Memory B cell (primary cell): Measurements from ENCODE around the gene ZMIZ1.

Source experiments
- ATAC-seq: fragments of 150-1000 bp; cut with Tn5 transposase; 2 replicates; pipeline ENCODE4 v1.10.0; 2021; ENCODE audit warnings: low read depth, mild to moderate bottlenecking, moderate library complexity
- DNase-seq, 2 donors: peaks; one replicate each; pipeline ENCODE4 v3.0.0; 2022; ENCODE audit warnings: low spot score in 2 of 2
- H3K27ac Mint-ChIP-seq: one replicate; pipeline ENCODE4 v1.8.0; 2022; ENCODE audit warnings: mild to moderate bottlenecking, moderate library complexity, mixed read lengths
- H3K27me3 Mint-ChIP-seq: one replicate; pipeline ENCODE4 v1.8.0; 2022; ENCODE audit warnings: mixed read lengths
- H3K36me3 Mint-ChIP-seq: one replicate; pipeline ENCODE4 v1.8.0; 2022; ENCODE audit warnings: mild to moderate bottlenecking, mixed read lengths
- H3K4me1 Mint-ChIP-seq: one replicate; pipeline ENCODE4 v1.8.0; 2022; ENCODE audit warnings: mixed read lengths
- H3K4me3 Mint-ChIP-seq: one replicate; pipeline ENCODE4 v1.8.0; 2022; ENCODE audit warnings: mild to moderate bottlenecking, moderate library complexity, mixed read lengths
- H3K9me3 Mint-ChIP-seq: one replicate; pipeline ENCODE4 v1.8.0; 2022; ENCODE audit warnings: mixed read lengths

Gene ZMIZ1

GRCh38 chr10:79053481-79054202, 15.1 kb upstream of the ZMIZ1 start:
- ATAC-seq (no peak), DNase-seq (no peak)
- Mint-ChIP-seq H3K4me3 (no peak overlapping the region), H3K9me3 (no peaks in the 10 kb centered on the region), H3K27me3 (peaks cover 13% of the 10 kb centered on the region), H3K27ac (no peak overlapping the region), H3K4me1 (no peaks in the 10 kb centered on the region), H3K36me3 (no peaks in the 10 kb centered on the region)

DNA sequence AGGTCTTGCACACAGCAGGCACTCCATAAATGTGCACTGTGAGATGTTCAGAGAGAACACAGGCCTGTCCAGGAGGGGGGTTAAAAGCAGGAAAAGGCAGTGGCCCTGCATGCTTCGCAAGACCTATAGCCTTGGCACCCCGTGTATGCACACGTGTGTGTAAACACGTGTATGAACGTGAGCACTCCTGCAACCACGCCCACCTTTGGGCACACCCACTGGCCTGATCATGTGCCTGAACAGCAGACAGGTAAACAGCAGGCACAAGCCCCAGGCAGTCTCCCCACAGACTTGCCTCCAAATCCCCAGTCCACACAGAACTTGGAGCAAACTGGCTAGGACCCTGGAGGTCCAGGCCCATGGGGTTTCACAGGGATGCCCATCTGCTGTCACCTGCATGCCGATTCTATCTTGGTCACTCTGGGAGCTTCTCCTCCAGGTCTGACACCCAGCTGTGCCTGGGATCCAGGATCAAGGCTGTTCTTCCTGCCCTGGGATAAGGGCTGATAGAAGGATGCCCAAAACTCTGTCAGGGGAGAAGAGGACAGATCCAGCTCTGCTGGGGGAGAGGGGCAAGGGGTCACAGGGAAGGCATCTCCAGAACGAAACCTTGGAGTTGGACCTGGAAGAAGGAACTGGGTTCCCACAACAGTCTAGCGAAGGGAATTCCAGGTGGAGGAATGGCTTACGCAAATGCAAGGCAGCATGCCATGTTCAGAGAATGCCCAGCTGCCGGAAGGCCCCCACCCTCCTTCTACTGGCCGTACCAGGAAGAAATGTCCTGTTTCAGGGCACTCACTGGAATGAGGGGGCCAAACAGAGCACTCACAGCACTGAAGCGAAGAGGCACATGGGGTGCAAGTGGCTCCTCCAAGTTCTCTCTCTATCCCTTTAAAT, 14.3 kb upstream of the ZMIZ1 start:
- no peak for ATAC-seq
- Mint-ChIP-seq H3K4me1 (no peaks in the 10 kb centered on the region), H3K27me3 (peaks cover 15% of the 10 kb centered on the region), H3K9me3 (no peaks in the 10 kb centered on the region), H3K4me3 (no peak overlapping the region), H3K27ac (no peak overlapping the region), H3K36me3 (no peaks in the 10 kb centered on the region)
- DNase-seq = no peak

GRCh38 chr10:79055100-79055782, 13.5 kb upstream of the ZMIZ1 start:
- Mint-ChIP-seq H3K4me1 (no peaks in the 10 kb centered on the region), H3K36me3 (no peaks in the 10 kb centered on the region), H3K4me3 (no peak overlapping the region), H3K27me3 (peaks cover 16% of the 10 kb centered on the region), H3K27ac (no peak overlapping the region), H3K9me3 (no peaks in the 10 kb centered on the region)
- ATAC-seq (no peak), DNase-seq (no peak)

DNA sequence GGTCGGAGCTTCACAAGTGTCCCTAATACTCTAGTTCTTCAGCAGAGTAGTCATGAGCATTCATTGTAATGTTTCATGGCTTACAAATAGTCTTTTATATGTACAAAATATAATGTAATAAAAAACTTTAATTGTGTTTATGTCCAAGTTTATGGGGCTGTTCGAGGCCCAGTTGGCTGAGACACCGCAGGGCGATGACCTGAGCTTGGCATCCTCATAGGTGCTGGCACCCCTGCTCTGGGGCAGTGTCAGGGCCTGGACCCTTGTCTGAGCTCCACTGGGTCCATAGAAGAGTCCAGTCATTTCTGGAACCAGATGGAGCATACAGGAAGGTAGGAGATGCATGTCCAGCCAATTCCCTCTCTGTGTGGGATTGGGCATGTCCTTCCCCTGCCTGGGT, 12.9 kb upstream of the ZMIZ1 start:
- DNase-seq = no peak
- no peak overlapping the region for H3K4me3 Mint-ChIP-seq
- no peak for ATAC-seq
- no peaks in the 10 kb centered on the region for H3K9me3 Mint-ChIP-seq
- no peaks in the 10 kb centered on the region for H3K4me1 Mint-ChIP-seq
- no peak overlapping the region for H3K27ac Mint-ChIP-seq
- no peaks in the 10 kb centered on the region for H3K36me3 Mint-ChIP-seq
- H3K27me3 Mint-ChIP-seq = peaks cover 16% of the 10 kb centered on the region

- Mint-ChIP-seq H3K27ac (no peak overlapping the region), H3K36me3 (no peaks in the 10 kb centered on the region), H3K4me3 (no peak overlapping the region), H3K9me3 (no peaks in the 10 kb centered on the region), H3K4me1 (no peaks in the 10 kb centered on the region), H3K27me3 (peaks cover 16% of the 10 kb centered on the region)
- ATAC-seq (no peak), DNase-seq (no peak)
Observed at GRCh38 chr10:79056361-79056735, 12.4 kb upstream of the ZMIZ1 start.

DNA sequence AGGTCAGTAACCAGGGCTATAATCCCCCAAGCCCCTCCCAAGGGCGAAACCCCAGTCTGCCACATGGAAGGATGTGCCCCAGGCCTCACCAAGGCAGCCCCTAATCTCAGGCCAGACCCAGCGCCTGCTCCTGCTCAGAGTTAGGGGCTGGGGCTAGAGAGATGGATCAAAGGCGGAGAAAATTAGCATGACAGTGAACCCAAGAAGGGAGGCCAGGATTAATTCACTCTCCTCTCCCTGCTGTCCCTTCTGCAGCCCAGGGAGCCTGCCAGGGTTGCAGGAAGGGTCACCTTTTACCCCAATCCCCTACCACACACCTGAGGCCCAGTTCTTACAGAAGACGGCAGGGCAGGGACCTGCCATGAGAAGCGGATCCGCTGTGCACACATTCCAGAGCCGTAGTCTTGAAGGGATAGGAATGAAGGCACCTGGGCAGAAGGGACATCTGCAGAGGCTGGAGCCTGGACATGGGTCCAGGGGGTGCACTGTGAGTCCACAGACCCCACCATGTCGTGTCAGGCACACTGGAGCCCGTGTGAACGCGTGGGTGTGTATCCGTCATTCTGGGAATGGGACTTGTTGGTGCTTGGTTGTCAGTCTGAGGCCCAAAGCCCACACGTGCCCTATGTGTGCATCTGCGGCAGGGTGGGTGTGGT, 11.9 kb upstream of the ZMIZ1 start:
- DNase-seq = no peak
- ATAC-seq = no peak
- Mint-ChIP-seq H3K36me3 (no peaks in the 10 kb centered on the region), H3K4me1 (no peaks in the 10 kb centered on the region), H3K4me3 (no peak overlapping the region), H3K9me3 (no peaks in the 10 kb centered on the region), H3K27ac (no peak overlapping the region), H3K27me3 (peaks cover 15% of the 10 kb centered on the region)

DNA sequence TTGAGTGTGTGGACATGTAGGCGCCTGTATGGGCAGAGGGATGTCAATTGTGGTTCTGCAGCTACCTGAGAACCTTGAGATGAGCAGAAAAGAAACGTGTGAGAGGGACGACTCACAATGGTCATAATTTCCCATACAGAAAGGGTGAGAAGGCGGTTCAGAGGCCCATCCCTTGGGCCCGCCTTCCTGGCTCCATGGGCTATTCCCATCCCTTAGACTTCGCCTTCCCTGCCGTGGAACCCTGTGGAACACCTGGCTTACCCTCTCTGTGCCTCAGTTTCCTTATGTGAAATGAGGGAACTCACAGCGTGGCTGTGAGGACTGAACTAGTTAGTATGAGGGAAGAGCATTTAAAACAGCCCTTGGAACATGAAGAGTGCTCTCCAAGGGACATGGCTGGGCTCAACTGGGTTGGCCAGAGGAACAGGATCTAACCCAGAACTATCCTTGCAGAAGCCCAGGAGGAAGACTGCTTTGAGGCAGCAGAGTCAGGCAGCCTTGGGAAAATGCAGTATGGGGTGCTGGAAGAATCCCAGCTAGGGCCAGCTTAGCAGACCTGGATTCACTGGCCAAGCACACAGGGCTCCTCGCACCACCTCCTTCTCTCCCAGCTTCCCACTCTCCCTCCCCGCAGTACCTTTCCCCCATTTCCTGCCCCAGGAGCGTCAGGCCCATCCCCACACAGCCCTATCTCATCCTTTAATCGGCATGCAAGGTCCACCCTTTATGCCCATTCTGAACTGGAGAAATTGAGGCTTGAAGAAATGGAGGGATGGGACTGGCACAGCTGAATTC, 11.1 kb upstream of the ZMIZ1 start:
- Mint-ChIP-seq H3K9me3 (no peaks in the 10 kb centered on the region), H3K27ac (no peak overlapping the region), H3K36me3 (no peaks in the 10 kb centered on the region), H3K27me3 (peaks cover 17% of the 10 kb centered on the region), H3K4me1 (peaks cover under 1% of the 10 kb centered on the region), H3K4me3 (no peak overlapping the region)
- ATAC-seq = no peak
- no peak for DNase-seq

GRCh38 chr10:79058899-79059841, 9.6 kb upstream of the ZMIZ1 start:
- ATAC-seq = no peak
- peaks cover 4% of the 10 kb centered on the region for H3K4me1 Mint-ChIP-seq
- H3K27me3 Mint-ChIP-seq = peaks cover 19% of the 10 kb centered on the region

DNA sequence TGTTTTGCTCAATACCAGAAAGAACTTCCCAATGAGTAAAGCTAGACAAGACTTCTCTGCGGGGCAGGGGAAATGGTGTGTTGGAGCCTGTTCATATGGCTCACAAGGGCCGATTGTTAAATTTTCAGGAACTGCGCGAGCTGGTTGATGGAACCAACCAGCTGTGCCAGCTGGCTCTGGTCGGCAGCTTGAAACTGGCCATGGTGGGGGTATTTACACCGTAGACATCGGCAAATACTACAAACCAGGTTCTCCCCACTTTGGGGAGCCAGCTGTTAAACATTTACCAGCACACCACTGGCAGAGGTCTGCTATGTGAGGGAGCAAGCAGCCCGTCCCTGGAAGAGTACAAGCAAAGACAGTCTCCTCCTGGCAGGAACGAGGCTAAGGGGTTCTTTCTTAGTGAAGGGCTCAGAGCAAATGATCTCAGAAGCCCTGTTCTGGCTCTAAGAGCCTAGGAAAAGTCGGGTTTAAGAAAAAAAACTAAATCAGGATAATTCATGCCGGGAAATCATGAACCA, 8.8 kb upstream of the ZMIZ1 start:
- no peaks in the 10 kb centered on the region for H3K9me3 Mint-ChIP-seq
- ATAC-seq = no peak

More at GRCh38 chr10:79058899-79059841, 9.6 kb upstream of the ZMIZ1 start:
- no peaks in the 10 kb centered on the region for H3K9me3 Mint-ChIP-seq
- no peak for DNase-seq
- no peaks in the 10 kb centered on the region for H3K36me3 Mint-ChIP-seq
- no peak overlapping the region for H3K4me3 Mint-ChIP-seq
- no peak overlapping the region for H3K27ac Mint-ChIP-seq

GRCh38 chr10:79060641-79061255, 8.0 kb upstream of the ZMIZ1 start:
- Mint-ChIP-seq H3K9me3 (no peaks in the 10 kb centered on the region), H3K36me3 (no peaks in the 10 kb centered on the region), H3K27ac (no peak overlapping the region), H3K4me1 (peaks cover 6% of the 10 kb centered on the region), H3K27me3 (peaks cover 19% of the 10 kb centered on the region), H3K4me3 (no peak overlapping the region)
- no peak for ATAC-seq
- no peak for DNase-seq

More for the DNA sequence above, 8.8 kb upstream of the ZMIZ1 start:
- H3K27ac Mint-ChIP-seq = no peak overlapping the region
- no peak overlapping the region for H3K4me3 Mint-ChIP-seq
- DNase-seq = no peak
- H3K36me3 Mint-ChIP-seq = no peaks in the 10 kb centered on the region
- H3K27me3 Mint-ChIP-seq = peaks cover 19% of the 10 kb centered on the region
- H3K4me1 Mint-ChIP-seq = peaks cover 6% of the 10 kb centered on the region

GRCh38 chr10:79061441-79062315, 7.1 kb upstream of the ZMIZ1 start:
- no peaks in the 10 kb centered on the region for H3K36me3 Mint-ChIP-seq
- no peak overlapping the region for H3K4me3 Mint-ChIP-seq
- peaks cover 6% of the 10 kb centered on the region for H3K4me1 Mint-ChIP-seq
- peaks cover 19% of the 10 kb centered on the region for H3K27me3 Mint-ChIP-seq
- DNase-seq (no peak), ATAC-seq (no peak)
- H3K9me3 Mint-ChIP-seq = no peaks in the 10 kb centered on the region
- no peak overlapping the region for H3K27ac Mint-ChIP-seq
